ENCODE data around the gene TERB1.

DNA sequence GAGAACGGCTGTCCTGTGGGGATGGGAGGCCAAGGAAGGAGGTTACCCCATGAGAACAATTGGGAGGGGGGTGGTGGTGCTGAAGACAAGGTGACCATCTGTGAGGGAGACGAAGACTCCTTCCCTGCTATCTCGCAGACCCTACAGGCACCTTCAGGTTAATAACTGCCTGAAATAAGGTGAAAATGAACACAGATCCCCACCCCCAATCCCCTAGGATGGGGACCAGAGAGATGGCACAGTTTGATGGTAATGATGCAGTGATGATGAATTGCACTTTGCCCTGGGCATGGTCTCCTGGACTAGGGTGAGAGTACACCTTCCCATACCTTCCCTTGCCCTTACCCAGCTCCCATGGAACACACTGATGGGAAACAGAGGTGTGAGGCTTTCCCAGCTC, 30.8 kb upstream of the TERB1 start:
- no peak for TF ChIP-seq POLR2A (IDR thresholded peaks at IDR 0.05; ENCODE audit: low read length)
- no peak for TF ChIP-seq GATA1 (IDR thresholded peaks at IDR 0.05; ENCODE audit: low read depth, low read length)
